ENCODE results near the gene SNIP1.
"Not testable (repeated sequence)": the region's sequence is repeated elsewhere in the genome, so short reads cannot be mapped to it uniquely, and the experiment has no call there.

SNIP1 gene

DNA sequence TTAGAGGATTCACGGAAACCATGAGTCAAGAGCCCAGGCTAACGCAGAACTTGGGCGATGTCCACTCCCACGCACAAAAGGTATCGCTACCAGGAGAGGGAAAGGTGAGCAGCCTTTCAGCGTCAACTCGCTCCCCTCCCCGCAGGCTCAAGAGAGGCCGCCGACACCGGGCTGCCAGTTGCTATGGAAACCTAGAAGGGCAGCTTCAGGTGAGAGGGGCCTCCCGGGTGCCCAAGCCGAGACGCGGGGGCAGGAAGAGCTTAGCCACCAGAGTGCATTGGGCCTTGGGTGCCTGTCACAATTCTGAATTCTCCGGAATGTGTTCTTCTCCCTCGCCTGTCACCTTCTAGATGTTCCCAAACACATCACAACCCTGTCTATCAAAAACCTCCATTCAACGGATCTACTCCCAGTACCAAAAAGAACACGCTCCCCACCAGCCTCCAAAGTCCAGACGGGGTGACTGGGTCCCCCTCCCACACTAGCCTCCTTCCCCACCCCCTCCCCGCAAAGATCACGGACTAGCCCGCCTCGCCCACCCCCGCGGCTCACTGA is 40.2 kb downstream of the SNIP1 start:
- peak; percentile 15 for DNase-seq (ENCODE audit: low spot score)

GRCh38 chr1:37509181-37509580 is 44.9 kb downstream of the SNIP1 start:
- DNase-seq (ENCODE audit: low spot score): no peak

DNA sequence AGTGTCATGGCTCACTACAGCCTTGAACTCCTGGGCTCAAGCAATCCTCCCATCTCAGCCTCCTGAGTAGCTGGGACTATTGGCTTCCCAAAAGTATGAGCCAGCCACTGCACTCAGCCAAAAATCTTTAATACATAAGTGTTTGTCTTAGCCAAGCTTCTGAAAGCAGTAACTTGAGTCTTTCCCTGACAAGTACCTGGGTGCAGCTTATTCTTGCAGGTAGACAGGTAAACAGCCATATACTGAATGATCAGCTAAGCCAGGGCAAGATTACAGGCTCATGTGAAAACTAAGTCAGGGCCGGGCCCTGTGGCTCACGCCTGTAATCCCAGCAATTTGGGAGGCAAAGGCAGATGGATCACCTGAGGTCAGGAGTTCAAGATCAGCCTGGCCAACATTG is 47.4 kb downstream of the SNIP1 start:
- DNase-seq (ENCODE audit: low spot score): no peak

- DNase-seq (ENCODE audit: low spot score): not testable (repeated sequence)
These were observed 51.3 kb downstream of the SNIP1 start for GRCh38 chr1:37502791-37503190.

- no peak for DNase-seq (ENCODE audit: low spot score)
These were observed 52.0 kb downstream of the SNIP1 start for GRCh38 chr1:37502104-37502503.

DNA sequence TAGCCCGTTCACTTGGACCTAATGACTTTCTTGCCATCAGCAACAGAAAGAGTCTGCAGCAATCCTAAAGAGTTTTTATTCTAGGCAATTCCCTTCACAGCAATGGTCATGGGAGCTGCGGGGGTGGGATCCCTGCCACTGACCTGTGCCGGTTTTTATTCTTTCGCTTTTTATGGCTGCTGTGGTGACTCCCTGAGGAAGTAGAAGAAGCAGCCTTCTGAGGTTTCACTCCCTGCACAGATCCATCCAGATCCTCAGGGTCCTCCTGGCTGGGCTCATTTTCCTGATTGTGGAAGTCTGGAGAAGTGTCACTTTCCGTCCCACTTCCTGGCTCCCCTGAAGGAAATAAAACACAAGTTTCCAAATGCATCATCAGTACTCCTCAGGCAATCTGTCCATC is 52.4 kb downstream of the SNIP1 start:
- no peak for DNase-seq (ENCODE audit: low spot score)

GRCh38 chr1:37498872-37499617 is 55.0 kb downstream of the SNIP1 start:
- peak; percentile 66 for DNase-seq (ENCODE audit: low spot score)

DNA sequence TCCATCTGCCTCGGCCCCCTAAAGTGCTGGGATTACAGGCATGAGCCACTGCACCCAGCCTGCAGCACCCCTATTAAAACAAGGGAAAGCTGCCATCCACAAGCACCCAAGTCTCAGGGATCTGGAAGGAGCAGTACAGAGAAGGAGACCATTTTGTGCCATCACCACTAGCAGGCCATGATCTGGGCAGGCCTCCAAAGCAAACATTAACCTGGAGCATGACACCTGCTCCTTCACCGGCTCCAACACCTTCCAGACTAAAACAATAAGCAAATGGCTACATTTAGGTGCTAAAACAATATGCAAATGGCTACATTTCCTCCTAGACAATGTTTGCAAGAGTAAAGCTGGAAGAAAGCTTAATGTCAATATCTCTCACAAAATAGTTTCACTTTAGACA is 56.3 kb downstream of the SNIP1 start:
- no peak for DNase-seq (ENCODE audit: low spot score)

DNA sequence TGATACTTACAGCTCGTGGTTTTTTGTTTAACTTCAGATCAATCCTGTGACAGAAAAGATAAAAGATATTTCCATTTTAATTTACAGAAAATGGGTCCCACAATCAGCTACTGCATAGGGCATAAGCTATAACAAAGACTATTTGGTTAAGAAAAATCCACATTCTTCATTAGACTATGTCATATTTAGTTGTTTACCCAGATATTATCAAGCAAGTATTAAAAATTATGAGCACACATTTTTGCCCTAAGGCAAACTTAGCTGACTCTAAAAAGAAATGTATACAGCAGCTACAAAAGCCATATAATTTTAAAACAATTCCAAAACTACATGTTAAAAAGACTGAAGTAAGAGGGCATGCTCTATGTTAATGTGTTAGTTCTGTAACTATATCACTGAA is 58.2 kb downstream of the SNIP1 start:
- DNase-seq (ENCODE audit: low spot score): no peak

GRCh38 chr1:37493336-37494098 is 60.6 kb downstream of the SNIP1 start:
- no peak for DNase-seq (ENCODE audit: low spot score)

- no peak for DNase-seq (ENCODE audit: low spot score)
These were observed 66.5 kb downstream of the SNIP1 start for GRCh38 chr1:37487619-37487984.

DNA sequence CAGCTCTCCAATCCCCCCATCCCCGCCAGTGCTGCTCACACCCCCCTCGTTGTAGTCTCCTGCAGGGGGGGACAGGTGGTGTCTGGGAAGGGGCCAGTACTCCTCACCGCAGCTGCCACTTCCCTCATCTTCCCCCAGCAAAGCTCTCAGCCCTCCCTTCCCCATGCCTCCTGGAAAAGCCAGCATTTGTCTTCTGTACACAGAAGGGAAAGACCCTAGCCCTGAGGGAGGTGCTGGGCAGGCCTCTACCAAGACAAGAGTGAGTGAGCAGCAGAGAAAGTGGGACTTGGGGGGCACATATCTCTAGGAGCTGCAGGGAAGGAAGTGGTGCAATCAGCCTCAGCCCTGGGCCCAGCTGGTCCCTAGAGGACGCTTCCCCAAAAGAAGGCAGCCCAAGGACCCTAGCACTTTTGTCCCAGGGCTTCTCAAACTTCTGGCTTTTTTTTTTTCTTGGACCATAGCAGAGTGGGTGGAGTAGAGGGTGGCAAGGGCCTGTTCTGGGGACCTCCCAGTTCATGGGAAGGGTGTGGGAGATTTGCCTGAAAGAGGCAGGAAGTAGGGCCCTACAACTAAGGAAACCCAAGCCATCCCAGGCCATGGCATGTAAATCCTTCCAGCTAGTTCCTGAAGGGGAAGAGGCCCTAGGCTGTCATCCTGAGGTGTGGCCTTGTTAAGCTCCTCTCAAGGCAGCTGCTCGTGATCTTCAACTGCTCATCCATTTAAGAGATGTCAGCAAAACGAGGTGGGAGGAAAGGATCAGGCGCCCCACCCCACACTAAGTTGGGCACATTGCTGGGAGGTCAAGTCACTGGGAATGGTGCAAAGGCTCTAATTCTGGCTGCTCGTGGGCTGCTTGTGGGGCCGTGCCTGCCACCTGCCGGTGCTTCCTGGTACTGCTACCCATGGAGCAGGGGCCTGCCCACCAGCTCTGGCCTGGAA is 67.1 kb downstream of the SNIP1 start:
- peak; percentile 78 for DNase-seq (ENCODE audit: low spot score)

DNA sequence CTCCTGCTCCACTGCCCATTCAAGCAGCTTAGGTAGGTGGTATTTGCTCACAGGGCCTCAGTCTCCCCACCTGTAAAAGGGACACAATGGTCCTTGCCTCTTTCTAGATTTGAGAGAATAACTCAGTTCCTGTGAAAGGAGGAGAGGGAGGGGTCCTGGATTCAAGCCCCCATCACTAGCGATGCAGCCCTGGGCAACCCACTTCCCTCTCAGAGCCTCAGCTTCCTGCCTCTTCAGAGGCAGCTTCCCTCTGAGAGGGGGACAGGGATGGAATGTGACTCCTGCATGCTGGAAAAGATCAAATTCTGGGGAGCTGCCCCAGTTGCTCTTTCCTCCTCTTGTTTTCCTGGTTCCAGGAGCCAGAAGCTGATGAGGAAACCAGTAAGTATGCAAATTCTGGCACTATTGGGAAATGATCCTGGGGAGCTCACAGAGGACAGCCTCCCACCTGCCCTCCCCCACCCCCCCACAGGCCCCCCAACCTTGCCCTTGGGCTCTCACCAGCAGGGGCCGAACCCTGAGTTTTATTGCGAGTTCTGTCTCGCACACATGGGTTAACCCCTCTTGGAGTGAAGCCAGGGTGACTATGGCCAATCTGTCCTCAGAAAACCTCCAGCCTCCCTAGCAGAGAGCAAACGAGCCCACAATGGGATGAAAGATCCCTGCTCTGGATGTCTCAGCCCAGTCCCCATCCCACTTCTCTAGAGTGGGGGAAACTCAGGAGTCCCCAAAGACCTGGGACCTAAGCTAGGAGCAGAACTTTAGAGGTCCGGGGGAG is 68.0 kb downstream of the SNIP1 start:
- DNase-seq (ENCODE audit: low spot score): no peak

Data from Ammon's horn (tissue), 1 donor.